ENCODE measurements around the gene WBP2.

DNA sequence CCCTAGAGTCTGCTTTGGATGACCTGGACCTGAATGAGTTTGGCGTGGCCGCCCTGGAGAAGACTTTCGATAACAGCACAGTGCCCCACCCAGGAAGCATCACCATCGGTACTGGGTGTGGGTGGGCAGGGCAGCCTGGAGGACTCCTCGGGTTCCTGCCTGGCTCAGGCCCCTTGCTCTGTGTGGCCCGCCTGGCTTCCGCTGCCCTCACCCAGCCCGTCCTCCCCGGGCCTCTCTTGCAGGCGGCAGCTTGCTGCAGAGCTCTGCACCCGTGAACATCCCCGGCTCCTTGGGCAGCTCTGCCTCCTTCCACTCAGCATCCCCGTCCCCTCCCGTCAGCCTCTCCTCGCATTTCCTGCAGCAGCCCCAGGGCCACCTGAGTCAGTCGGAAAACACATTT is 35.5 kb downstream of the WBP2 start:
- no peak for TF ChIP-seq POLR2A (IDR thresholded peaks at IDR 0.05; ENCODE audit: low read depth, low read length)
- no peak for TF ChIP-seq POLR2AphosphoS5 (IDR thresholded peaks at IDR 0.05; ENCODE audit: low read depth, low read length)

All from GM12892 (cell line).